PFSK-1 (cell line): ENCODE data around the gene MKX.

Experiments used
- FOXP2 ChIP-seq: optimal IDR thresholded peaks from 2 replicates; pipeline ENCODE3; 2011; ENCODE audit warnings: borderline replicate concordance, control low read depth, inconsistent platforms; ENCODE audit not compliant: insufficient read depth; ENCODE audit errors: extremely low read length, extremely low read depth
- POLR2AphosphoS5 ChIP-seq: IDR thresholded peaks from 2 replicates; pipeline ENCODE4 v1.6.1; 2012; ENCODE audit warnings: low read depth, mild to moderate bottlenecking, control low read depth, low read length, moderate library complexity
- REST ChIP-seq, 2 experiments: IDR thresholded peaks; 2 replicates each; pipeline versions ENCODE4 v1.6.1 to v1.8.0; 2011 to 2012; ENCODE audit warnings: low read depth in 2 of 2, low read length in 2 of 2, control low read depth in 1 of 2, inconsistent platforms in 1 of 2, mild to moderate bottlenecking in 1 of 2, moderate library complexity in 1 of 2; ENCODE audit not compliant: insufficient read depth in 1 of 2
- SIN3A ChIP-seq: IDR thresholded peaks from 2 replicates; pipeline ENCODE4 v1.6.1; 2012; ENCODE audit warnings: mild to moderate bottlenecking, low read length, moderate library complexity, borderline replicate concordance; ENCODE audit not compliant: insufficient read depth
- TAF1 ChIP-seq: IDR thresholded peaks from 2 replicates; pipeline ENCODE4 v1.6.1; 2012; ENCODE audit warnings: low read length, control low read depth, borderline replicate concordance; ENCODE audit not compliant: insufficient read depth

GRCh38 chr10:27637601-27638000 lies 108.0 kb downstream of the MKX start:
- TF ChIP-seq POLR2AphosphoS5 (no peak), REST (IDR thresholded peaks at IDR 0.05; ENCODE audit: insufficient read depth in 1 of 2, low read depth in 2 of 2, low read length in 2 of 2) (no peak), SIN3A (no peak), TAF1 (no peak), FOXP2 (no peak)
